ENCODE results near the gene AKIRIN2. TPM values are rescaled to one million over a fixed set of nuclear protein-coding genes. Genes with fewer than 3 reads are reported as not detected.

AKIRIN2 gene
- total and polyA plus RNA-seq, 2 of the 13 experiments (the other 11 are each of a cell fraction or from before 2014, with no cell fraction given): 15.6 to 23.4 TPM

- TF ChIP-seq ARID3A (IDR thresholded peaks at IDR 0.05; ENCODE audit: low read depth, low read length) (peak; percentile 54; the same call in 1 of the 2 replicates), ZKSCAN1 (IDR thresholded peaks at IDR 0.05; ENCODE audit: low read length) (no peak), KLF11 (CRISPR knock-in tag; IDR thresholded peaks at IDR 0.05) (no peak), NFIC (IDR thresholded peaks at IDR 0.05; ENCODE audit: low read length) (no peak), CHCHD3 (CRISPR knock-in tag; IDR thresholded peaks at IDR 0.05) (0 out of 2 replicates have a peak, but pooled peaks have one; percentile 2), RNF2 (conservative IDR thresholded peaks at IDR 0.05; ENCODE audit: low read depth) (no peak), ARNT2 (CRISPR knock-in tag; IDR thresholded peaks at IDR 0.05; ENCODE audit: low read depth) (no peak), TEAD2 (CRISPR knock-in tag; IDR thresholded peaks at IDR 0.05) (no peak), ZNF580 (CRISPR knock-in tag; IDR thresholded peaks at IDR 0.05; ENCODE audit: borderline replicate concordance, low read depth) (no peak), SKIL (CRISPR knock-in tag; IDR thresholded peaks at IDR 0.05; ENCODE audit: borderline replicate concordance) (no peak), MEF2D (CRISPR knock-in tag; IDR thresholded peaks at IDR 0.05) (no peak), IKZF4 (CRISPR knock-in tag; IDR thresholded peaks at IDR 0.05; ENCODE audit: borderline replicate concordance, low read depth, not compliant biosample characterization) (no peak), ZBTB4 (CRISPR knock-in tag; IDR thresholded peaks at IDR 0.05; ENCODE audit: borderline replicate concordance) (no peak), KMT2B (CRISPR knock-in tag; IDR thresholded peaks at IDR 0.05) (0 out of 2 replicates have a peak, but pooled peaks have one; percentile 40), ZNF513 (CRISPR knock-in tag; conservative IDR thresholded peaks at IDR 0.05) (no peak)
These were observed 1.4 kb downstream of the AKIRIN2 start (continued) for GRCh38 chr6:87700397-87701343.
